ENCODE results near the gene NEGR1. TPM values are rescaled to one million over a fixed set of nuclear protein-coding genes. Genes with fewer than 3 reads are reported as not detected.

The NEGR1 gene
- total and polyA plus RNA-seq, 10 donors, result 0.07 to 1.3 (median 0.54) TPM

- H3K9me3 ChIP-seq, result no peaks in the 10 kb centered on the region
- H3K27ac ChIP-seq, result no peak overlapping the region
- no peaks in the 10 kb centered on the region for H3K27me3 ChIP-seq (replicated peaks in 1 of 7)
- no peaks in the 10 kb centered on the region for H3K4me1 ChIP-seq
- H3K4me3 ChIP-seq, result no peak overlapping the region
- H3K36me3 ChIP-seq, result no peaks in the 10 kb centered on the region
- TF ChIP-seq POLR2AphosphoS5 (IDR thresholded peaks at IDR 0.05) (no peak), CTCF (IDR thresholded peaks at IDR 0.05 in 8 of 11, conservative IDR thresholded peaks at IDR 0.05 in 3 of 11) (no peak), POLR2A (IDR thresholded peaks at IDR 0.05) (no peak)
- WGBS, 5 donors, result 64 to 81% (median 78%) methylated on average over 5 of the region's 5 CpGs
- intact Hi-C loops (cut with DNase I; ENCODE audit: low total_unique reads), result no loop called here
- no peak for DNase-seq
These were observed 641.3 kb downstream of the NEGR1 start for GRCh38 chr1:71640998-71641397.

GRCh38 chr1:71640116-71640515 is 642.2 kb downstream of the NEGR1 start:
- H3K36me3 ChIP-seq, result no peaks in the 10 kb centered on the region
- WGBS, 5 donors, result 69 to 89% (median 77%) methylated on average over 3 of the region's 3 CpGs
- H3K9me3 ChIP-seq, result peaks cover 0 to 2% (median 0%) of the 10 kb centered on the region in 8 donors
- H3K27me3 ChIP-seq (replicated peaks in 1 of 7), result no peaks in the 10 kb centered on the region
- no peaks in the 10 kb centered on the region for H3K4me1 ChIP-seq
- DNase-seq, result no peak
- TF ChIP-seq CTCF (IDR thresholded peaks at IDR 0.05 in 8 of 11, conservative IDR thresholded peaks at IDR 0.05 in 3 of 11), result no peak
- no peak for TF ChIP-seq POLR2AphosphoS5 (IDR thresholded peaks at IDR 0.05)
- TF ChIP-seq POLR2A (IDR thresholded peaks at IDR 0.05), result no peak
- intact Hi-C loops (cut with DNase I; ENCODE audit: low total_unique reads), result no loop called here
- no peak overlapping the region for H3K27ac ChIP-seq
- no peak overlapping the region for H3K4me3 ChIP-seq

- no peaks in the 10 kb centered on the region for H3K4me1 ChIP-seq
- H3K27ac ChIP-seq, result no peak overlapping the region
- H3K36me3 ChIP-seq, result no peaks in the 10 kb centered on the region
- DNase-seq, result no peak
- H3K27me3 ChIP-seq (replicated peaks in 1 of 7), result no peaks in the 10 kb centered on the region
- 58 to 87% (median 79%) methylated on average over 4 of the region's 4 CpGs for WGBS, 5 donors
- intact Hi-C loops (cut with DNase I; ENCODE audit: low total_unique reads), result no loop called here
- no peak overlapping the region for H3K4me3 ChIP-seq
- TF ChIP-seq POLR2A (IDR thresholded peaks at IDR 0.05), result no peak
- TF ChIP-seq CTCF (IDR thresholded peaks at IDR 0.05 in 8 of 11, conservative IDR thresholded peaks at IDR 0.05 in 3 of 11), result no peak
- no peak for TF ChIP-seq POLR2AphosphoS5 (IDR thresholded peaks at IDR 0.05)
- H3K9me3 ChIP-seq, result peaks cover 0 to 5% (median 0%) of the 10 kb centered on the region in 8 donors
These were observed 644.1 kb downstream of the NEGR1 start for GRCh38 chr1:71638081-71638766.

GRCh38 chr1:71635568-71635967 is 646.8 kb downstream of the NEGR1 start:
- peaks cover 0 to 5% (median 0%) of the 10 kb centered on the region in 8 donors for H3K9me3 ChIP-seq
- intact Hi-C loops (cut with DNase I; ENCODE audit: low total_unique reads), result no loop called here
- TF ChIP-seq POLR2AphosphoS5 (IDR thresholded peaks at IDR 0.05) (no peak), POLR2A (IDR thresholded peaks at IDR 0.05) (no peak), CTCF (IDR thresholded peaks at IDR 0.05 in 8 of 11, conservative IDR thresholded peaks at IDR 0.05 in 3 of 11) (no peak)
- no peaks in the 10 kb centered on the region for H3K36me3 ChIP-seq
- H3K4me3 ChIP-seq, result no peak overlapping the region
- DNase-seq, result no peak
- no peaks in the 10 kb centered on the region for H3K27me3 ChIP-seq (replicated peaks in 1 of 7)
- H3K4me1 ChIP-seq, result no peaks in the 10 kb centered on the region
- WGBS, 5 donors, result 79 to 90% (median 83%) methylated on average over 2 of the region's 2 CpGs
- no peak overlapping the region for H3K27ac ChIP-seq
